Stimulated activated naive CD4-positive, alpha-beta T cell treated with Interleukin-2 at 50 U/mL for 16 hours (primary cell): ENCODE results near the gene MORN1.

Experiments used
- DNase-seq: peaks from one replicate; lab custom pipeline; 2025; lab: John Stamatoyannopoulos, UW

MORN1 gene

GRCh38 chr1:2350911-2351655 is 40.3 kb downstream of the MORN1 start:
- DNase-seq = no peak

GRCh38 chr1:2350501-2350900 is 40.9 kb downstream of the MORN1 start:
- DNase-seq = no peak

- DNase-seq = no peak
Measured at GRCh38 chr1:2349806-2350205, 41.5 kb downstream of the MORN1 start.

- DNase-seq = no peak
Measured at GRCh38 chr1:2348346-2349325, 42.7 kb downstream of the MORN1 start.

- DNase-seq = no peak
Measured at GRCh38 chr1:2347896-2348295, 43.5 kb downstream of the MORN1 start.

- no peak for DNase-seq
Measured at GRCh38 chr1:2347409-2347785, 44.0 kb downstream of the MORN1 start.

GRCh38 chr1:2346691-2347408 is 44.5 kb downstream of the MORN1 start:
- no peak for DNase-seq

GRCh38 chr1:2345297-2346075 is 45.9 kb downstream of the MORN1 start:
- DNase-seq = no peak

- DNase-seq = no peak
Measured at GRCh38 chr1:2344744-2345296, 46.5 kb downstream of the MORN1 start.

GRCh38 chr1:2344121-2344681 is 47.2 kb downstream of the MORN1 start:
- DNase-seq = no peak

- DNase-seq = no peak
Measured at GRCh38 chr1:2343023-2343935, 48.1 kb downstream of the MORN1 start.

- DNase-seq = no peak
Measured at GRCh38 chr1:2342384-2343022, 48.9 kb downstream of the MORN1 start.

- DNase-seq = no peak
Measured at GRCh38 chr1:2341706-2342383, 49.5 kb downstream of the MORN1 start.

GRCh38 chr1:2340918-2341254 is 50.5 kb downstream of the MORN1 start:
- no peak for DNase-seq

GRCh38 chr1:2340086-2340917 is 51.1 kb downstream of the MORN1 start:
- no peak for DNase-seq

- DNase-seq = no peak
Measured at GRCh38 chr1:2339206-2340085, 51.9 kb downstream of the MORN1 start.

- no peak for DNase-seq
Measured at GRCh38 chr1:2337501-2337900, 53.9 kb downstream of the MORN1 start.
